ENCODE results near the gene BMP2K.
A peak's percentile ranks its signal among the peaks of the same experiment; 100 is the strongest.

The BMP2K gene

DNA sequence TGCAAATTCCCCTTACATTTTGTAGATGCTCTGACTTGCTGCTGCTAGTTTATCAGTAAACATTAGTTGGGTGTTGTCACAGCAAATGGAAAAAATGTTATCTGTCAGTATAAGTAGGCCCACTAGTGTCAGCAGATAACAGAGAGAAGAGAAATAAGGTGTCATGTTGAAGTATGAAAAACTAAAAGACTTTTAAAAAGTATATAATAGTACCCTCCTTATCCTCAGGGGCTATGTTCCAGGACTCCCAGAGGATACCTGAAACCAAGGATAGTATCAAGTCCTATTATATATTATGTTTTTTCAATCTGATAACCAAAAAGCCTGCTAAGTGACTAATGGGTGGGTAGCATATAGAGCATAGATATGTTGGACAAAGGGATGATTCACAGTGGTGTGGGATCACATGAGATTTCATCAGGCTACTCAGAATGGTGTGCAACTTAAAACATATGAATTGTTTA lies 11.6 kb upstream of the BMP2K start:
- DNase-seq (ENCODE audit: low read depth, low spot score), result no peak

DNA sequence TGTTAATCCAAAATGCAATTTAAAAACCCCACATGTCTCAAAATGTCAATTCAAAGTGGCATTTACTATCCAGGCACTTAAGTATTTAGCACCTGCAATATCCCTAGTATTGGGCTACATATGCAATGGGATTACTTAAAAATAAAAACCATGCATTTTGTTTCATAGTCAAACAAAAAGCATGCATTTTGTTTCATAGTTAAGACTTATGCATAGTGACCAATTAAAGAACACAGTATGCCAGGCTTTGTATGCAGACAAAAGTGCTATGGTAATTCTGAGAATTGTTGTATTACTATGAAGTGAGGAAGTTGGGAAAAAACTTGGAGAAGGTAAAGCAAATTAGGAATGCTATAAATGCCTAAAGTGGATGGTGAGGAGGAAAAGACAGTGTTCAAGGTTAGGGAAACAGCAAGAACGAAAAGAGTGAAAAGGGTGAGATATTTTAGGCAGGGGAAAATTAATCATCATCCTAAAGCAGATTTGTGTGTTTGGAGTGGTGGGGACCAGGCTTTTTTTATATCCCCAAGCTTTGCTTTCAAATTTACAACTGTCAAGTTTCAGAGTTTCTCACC lies 10.6 kb upstream of the BMP2K start:
- DNase-seq (ENCODE audit: low read depth, low spot score), result no peak

DNA sequence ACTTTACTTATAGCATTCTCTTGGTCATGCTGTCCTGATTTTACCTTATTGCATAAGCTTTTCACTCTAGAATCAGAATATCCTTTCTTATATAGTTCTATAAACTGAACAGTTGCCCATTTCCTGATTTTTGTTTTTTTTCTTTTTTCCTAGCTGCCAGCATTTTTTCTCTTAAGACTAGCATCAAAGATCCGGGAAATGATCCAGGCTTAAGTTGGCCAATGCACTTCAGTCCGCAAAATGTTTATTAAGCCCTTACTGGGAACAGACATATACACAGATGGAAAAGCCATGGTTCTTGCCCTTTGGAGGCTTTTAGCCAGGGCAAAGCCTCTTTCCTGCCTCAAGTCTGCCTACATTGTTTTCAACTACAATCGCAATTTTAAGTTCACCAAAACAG lies 10.1 kb upstream of the BMP2K start:
- DNase-seq (ENCODE audit: low read depth, low spot score), result no peak

DNA sequence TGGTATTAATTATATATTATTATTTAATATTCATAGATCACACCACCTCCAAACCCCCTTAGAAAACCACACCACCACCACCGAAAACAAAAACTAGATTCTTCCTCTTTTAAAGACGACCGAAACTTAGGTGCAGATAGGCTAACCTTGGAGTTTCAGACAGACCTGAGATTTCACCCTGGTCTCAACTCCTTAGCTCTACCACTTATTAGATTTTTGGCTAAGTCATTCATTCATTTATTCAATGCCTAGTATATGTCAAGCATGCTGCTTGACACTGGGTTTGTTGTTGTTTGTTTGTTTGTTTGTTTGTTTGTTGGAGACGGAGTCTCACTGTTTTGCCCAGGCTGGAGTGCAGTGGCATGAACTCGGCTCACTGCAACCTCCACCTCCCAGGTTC lies 9.5 kb upstream of the BMP2K start:
- no peak for DNase-seq (ENCODE audit: low read depth, low spot score)

DNA sequence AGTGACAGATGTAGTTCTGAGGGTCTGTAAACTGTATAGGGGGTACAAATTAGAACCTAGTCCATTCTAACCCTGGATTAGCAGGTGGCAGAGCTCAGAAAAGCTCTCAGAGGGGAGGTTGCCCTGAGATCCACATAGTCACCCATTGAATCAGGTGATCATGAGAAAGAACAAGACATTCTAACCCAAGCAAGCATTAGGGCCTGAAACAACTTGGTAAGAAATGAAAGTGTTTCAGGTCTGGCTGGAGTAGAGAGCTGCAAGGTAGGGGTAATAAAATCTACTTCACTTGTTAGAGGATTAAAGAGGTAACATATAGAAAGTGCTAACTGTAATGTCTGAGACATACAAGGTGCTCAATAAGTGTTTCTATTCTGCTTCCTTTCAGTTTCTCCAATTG lies 8.8 kb upstream of the BMP2K start:
- no peak for DNase-seq (ENCODE audit: low read depth, low spot score)

GRCh38 chr4:78768452-78769180 lies 7.5 kb upstream of the BMP2K start:
- DNase-seq (ENCODE audit: low read depth, low spot score), result no peak

DNA sequence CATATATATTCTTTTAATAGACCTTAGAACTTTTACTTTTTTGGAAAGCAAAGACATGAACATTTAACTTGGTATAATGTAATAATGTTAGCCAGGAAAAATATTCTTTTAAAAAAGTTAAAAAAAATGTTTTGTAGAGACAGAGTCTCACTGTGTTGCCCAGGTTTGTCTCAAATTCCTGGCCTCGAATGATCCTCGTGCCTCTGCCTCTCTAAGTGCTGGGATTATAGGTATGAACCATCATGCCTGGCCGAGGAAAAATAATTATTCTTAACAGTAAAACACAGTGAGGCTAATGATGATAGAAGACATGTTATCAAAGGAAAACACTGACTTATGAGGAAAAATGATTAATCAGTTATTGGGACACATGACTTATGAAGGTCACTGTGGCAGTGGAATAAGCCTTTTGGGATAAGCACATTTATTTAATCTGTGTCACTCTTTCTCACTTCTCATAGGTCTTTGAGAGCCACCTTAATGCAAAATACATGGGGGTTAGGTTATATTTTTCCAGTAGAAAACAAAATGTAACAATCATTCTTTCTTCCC lies 6.0 kb upstream of the BMP2K start:
- no peak for DNase-seq (ENCODE audit: low read depth, low spot score)

GRCh38 chr4:78772526-78773091 lies 3.5 kb upstream of the BMP2K start:
- DNase-seq (ENCODE audit: low read depth, low spot score), result no peak

DNA sequence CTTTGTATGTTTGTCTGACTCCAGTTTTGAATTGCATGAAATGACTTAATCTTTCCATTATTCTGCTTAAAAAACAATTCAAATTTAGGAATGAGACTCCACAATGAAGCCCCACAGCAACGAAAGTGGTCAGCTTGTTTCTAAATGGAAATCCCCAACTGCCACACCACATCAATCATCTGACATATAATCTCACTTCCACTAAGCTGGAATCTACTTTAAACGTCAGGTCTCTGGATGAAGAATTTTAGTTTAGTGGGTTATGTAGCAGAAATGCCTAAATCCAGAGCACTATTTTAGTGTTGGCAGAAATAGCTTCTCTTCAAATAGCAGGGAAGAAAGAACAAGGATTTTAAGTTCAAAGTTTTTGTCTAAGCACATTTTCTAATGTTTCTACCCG lies 1.7 kb upstream of the BMP2K start:
- no peak for DNase-seq (ENCODE audit: low read depth, low spot score)

DNA sequence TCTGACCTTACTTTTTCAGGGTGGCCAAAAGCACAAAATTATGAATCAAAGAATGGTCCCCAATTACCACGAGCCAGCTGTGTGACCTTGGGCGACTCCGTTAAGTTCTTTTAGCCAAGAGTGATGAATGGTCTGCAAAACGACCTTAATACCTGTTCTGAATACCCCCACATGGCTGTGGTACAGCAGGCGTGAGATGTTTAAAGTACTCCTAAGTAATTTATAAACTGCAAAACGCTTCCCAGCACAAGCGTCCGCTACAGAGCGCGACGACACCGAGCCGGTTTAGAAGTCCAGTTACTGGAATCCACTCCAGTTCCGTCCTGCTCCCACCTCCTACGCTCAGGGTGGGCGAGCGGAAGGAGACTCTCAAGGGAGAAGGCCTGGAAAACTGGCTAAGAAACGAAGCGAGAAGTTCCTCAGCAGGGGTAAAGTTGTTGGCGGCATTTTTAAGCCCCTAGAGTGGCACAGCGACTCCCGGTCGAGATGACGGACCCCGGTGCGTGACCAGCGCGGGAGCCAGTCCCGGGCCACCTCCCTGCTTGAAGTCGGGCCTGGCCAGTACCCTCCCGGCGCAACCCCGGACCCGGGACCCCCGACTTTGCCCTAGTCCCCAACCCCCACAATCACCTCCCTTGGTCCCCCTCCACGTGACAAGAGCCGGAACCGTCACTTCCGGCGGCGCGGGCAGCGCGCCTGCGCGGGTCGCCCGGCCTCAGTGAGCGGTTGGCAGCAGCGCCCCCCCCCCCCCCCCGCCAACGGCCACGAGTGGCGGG lies 659 bp upstream of the BMP2K start:
- peak; percentile 71 for DNase-seq (ENCODE audit: low read depth, low spot score)

DNA sequence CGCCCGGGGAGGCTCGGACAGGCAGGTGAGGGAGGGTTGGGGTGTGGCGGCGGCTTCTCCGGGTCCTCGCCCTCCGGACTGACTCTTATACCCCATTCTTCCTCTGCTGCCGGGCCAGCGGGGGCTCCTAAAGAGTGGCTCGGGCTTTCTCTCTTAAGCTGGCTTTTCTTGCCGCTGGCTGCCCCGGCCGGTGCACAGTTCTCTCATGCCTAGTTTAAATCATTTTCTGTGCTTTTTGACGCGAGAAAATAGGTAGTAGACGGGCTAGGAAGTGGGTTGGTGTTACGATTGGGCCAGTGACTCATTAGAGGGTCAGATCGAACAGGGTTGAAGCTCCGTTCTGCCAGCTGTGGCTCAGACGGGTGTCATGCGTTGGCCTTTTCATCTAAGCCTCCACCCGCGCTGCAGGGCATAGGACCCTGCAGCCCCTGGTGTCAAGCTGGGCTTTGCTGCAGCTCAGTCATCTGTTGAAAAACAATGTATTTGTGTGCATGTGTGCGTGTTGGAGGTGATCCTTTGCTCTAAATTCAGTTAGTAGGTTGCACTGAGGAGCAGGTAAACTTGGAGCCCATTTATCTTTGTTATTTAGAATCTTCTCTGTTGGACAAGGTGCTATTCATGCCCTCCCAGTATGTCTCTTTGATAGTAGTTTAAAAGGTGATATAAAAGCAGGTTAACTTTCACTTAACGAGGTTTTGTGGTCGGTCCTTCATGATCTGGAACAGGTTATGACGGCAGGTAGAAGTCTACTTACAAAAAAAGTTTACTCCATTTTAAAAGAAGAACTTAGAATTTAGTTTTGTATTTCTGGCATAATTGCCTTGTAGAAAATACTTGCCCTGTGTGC lies 802 bp downstream of the BMP2K start:
- DNase-seq (ENCODE audit: low read depth, low spot score), result peak; percentile 6

DNA sequence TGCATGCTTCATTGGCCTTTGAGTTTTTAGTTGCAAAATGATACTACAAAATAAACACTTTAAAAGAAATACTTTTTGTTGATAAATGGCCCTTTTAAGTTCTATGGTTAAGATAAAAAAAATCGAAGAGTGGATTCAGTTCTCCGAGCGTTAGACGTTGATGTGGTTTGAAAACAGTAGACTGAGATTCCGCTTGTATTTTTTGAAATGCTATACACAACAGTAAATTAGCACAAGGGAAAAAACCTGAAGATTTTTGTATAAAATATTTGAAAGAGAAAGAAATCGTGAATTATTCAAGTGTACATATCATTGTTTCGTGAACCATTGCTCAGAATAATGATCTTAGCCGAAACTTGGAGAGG lies 1.4 kb downstream of the BMP2K start:
- DNase-seq (ENCODE audit: low read depth, low spot score), result no peak

DNA sequence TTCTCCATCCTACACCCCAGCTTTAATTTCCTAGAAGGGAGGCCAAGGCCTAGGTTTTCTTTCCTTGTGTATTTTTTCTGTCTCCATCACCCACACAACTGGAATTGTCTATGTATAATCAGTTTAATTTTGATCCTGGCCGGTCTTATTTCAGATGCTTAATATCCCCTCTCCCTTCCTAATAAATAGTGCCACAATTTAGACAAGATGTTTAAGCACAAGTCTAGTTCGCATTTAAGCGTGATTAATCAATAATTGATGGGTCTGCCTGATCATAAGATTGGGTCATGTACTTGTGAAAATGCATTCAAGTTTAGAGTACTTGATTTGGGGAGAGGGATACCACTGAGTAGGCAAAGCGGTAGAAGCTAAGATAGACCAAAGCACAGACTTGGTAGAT lies 2.4 kb downstream of the BMP2K start:
- no peak for DNase-seq (ENCODE audit: low read depth, low spot score)

GRCh38 chr4:78779280-78779679 lies 3.1 kb downstream of the BMP2K start:
- DNase-seq (ENCODE audit: low read depth, low spot score), result no peak

- no peak for DNase-seq (ENCODE audit: low read depth, low spot score)
These were observed 3.9 kb downstream of the BMP2K start for GRCh38 chr4:78780093-78780492.

GRCh38 chr4:78781139-78781538 lies 5.0 kb downstream of the BMP2K start:
- no peak for DNase-seq (ENCODE audit: low read depth, low spot score)

DNA sequence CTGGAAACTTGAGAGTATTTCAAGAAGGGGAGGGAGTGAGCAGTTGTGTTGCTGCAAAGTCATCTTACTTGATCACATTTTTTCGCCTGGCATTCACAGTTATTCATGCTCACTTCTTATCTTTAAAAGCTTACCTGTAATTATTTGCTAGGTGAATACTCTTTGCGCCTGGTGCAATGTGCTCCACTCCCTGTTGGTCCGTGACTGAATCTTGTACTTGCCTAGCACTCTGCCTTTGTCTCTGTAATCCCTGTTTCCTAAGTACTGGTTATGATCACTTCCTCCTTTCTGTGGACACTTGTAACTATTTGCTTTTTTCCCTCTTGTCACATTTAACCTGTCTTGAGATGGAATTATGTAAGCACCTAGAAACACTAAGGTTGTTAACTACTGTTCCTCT lies 5.8 kb downstream of the BMP2K start:
- DNase-seq (ENCODE audit: low read depth, low spot score), result no peak

DNA sequence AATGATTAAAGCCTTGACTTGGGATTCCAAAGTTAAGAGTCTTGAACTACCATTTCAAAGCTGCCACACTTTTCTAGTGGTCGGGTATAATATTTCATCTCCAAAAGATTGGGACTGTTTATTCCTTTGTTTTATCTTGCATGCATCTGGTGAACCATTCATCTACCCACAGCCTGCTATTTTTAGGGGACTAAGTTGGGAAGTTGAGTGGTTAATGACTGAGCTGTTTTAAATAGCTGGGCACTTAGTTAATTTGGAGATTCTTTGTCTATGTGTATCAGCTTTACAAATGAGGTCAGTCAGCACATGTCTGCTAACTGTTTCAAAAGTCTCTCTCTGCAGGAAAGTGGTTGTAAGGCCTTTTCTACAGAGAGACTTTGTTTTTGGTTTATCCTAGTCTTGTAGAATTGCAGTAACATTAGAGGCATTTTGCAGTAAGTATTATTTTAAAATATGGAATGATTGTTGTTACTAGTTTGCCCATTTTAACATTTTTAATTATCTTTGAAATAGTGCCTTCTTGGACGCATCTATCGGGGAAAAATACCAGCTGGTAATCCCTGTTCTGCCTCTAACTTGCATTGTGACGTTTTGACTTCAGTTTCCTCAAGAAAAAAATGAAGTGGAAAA lies 8.2 kb downstream of the BMP2K start:
- DNase-seq (ENCODE audit: low read depth, low spot score), result no peak

DNA sequence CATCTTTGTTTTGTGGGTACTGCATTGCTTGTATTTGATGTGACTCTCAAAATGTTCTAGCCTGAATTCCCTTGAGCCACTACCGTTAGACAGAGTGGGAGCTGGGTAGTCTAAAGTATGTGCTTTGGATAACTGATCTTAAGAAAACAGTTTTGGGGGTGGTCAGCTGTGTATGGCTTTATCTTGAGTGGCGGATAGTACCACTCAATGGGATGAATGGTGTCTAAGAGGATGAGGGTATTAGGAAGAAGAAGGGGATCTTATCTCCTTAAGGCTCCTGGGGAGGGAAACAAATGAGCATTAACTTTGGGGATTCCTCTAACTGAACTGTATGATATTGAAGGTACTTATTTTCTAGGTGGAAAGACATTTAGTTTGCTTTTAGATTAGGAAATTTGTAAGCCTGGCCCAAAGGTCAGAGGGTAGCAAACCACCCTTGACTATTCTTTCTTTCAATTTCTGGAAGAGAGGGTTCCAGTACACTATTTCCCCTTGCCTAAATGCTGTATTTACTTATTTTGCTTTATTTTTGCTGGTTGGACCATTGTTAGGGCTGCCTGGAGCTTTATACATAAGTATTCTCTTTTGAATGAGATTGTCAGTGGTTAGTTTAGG lies 11.3 kb downstream of the BMP2K start:
- DNase-seq (ENCODE audit: low read depth, low spot score), result no peak
